Ishikawa (cell line): ENCODE measurements around the gene YY1AP1.
"Not testable (repeated sequence)": the region's sequence is repeated elsewhere in the genome, so short reads cannot be mapped to it uniquely, and the experiment has no call there.

Source experiments
- CEBPB ChIP-seq: IDR thresholded peaks from 2 replicates; pipeline ENCODE4 v1.6.1; 2012
- CREB1 ChIP-seq: IDR thresholded peaks from 2 replicates; pipeline ENCODE4 v1.6.1; 2012; ENCODE audit warnings: low read depth
- EGR1 ChIP-seq: IDR thresholded peaks from 2 replicates; pipeline ENCODE4 v1.6.1; 2012
- EP300 ChIP-seq: IDR thresholded peaks from 2 replicates; pipeline ENCODE4 v1.6.1; 2012; ENCODE audit warnings: borderline replicate concordance
- FOXM1 ChIP-seq: IDR thresholded peaks from 2 replicates; pipeline ENCODE4 v1.6.1; 2012; ENCODE audit warnings: low read depth, borderline replicate concordance
- NFIC ChIP-seq: IDR thresholded peaks from 2 replicates; pipeline ENCODE4 v1.6.1; 2012
- RAD21 ChIP-seq: IDR thresholded peaks from 2 replicates; pipeline ENCODE4 v1.6.1; 2012; ENCODE audit warnings: low read depth
- TAF1 ChIP-seq: IDR thresholded peaks from 2 replicates; pipeline ENCODE4 v1.6.1; 2012; ENCODE audit warnings: low read depth, mild to moderate bottlenecking
- TCF12 ChIP-seq: IDR thresholded peaks from 2 replicates; pipeline ENCODE4 v1.6.1; 2012; ENCODE audit warnings: low read depth
- TEAD4 ChIP-seq: IDR thresholded peaks from 2 replicates; pipeline ENCODE4 v1.6.1; 2012
- YY1 ChIP-seq: IDR thresholded peaks from 2 replicates; pipeline ENCODE4 v1.6.1; 2012; ENCODE audit warnings: low read depth
- ZBTB7A ChIP-seq: IDR thresholded peaks from 2 replicates; pipeline ENCODE4 v1.6.1; 2012; ENCODE audit warnings: low read depth
- TF ChIP-seq, protein P1 (sequence below): IDR thresholded peaks from 2 replicates; pipeline ENCODE4 v1.6.1; 2012; ENCODE audit warnings: low read depth, mild to moderate bottlenecking
- TF ChIP-seq, protein P2 (sequence below): IDR thresholded peaks from 2 replicates; pipeline ENCODE4 v1.6.1; 2012
- TF ChIP-seq, protein P3 (sequence below): IDR thresholded peaks from 2 replicates; pipeline ENCODE4 v1.6.1; 2012

YY1AP1 gene

DNA sequence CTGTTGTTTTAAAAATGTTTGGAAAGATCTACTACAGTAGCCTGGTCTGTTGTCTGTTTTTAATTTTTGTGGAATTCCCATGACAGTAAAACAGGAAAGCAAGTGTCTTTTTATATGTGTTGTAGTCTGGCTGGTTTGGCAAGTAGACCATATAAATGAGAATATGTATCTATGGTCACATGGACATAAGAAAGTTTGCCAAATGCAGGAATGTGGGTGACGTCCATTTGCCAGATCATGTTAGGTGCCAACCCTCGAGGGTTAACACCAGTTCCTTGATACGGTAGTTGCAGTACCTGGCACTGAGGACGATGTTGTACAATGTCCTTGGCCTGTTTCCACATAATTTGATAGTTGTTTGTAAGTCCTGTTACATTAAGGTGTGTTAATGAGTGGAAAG, 6.5 kb upstream of the YY1AP1 start:
- TF ChIP-seq, protein P1, sequence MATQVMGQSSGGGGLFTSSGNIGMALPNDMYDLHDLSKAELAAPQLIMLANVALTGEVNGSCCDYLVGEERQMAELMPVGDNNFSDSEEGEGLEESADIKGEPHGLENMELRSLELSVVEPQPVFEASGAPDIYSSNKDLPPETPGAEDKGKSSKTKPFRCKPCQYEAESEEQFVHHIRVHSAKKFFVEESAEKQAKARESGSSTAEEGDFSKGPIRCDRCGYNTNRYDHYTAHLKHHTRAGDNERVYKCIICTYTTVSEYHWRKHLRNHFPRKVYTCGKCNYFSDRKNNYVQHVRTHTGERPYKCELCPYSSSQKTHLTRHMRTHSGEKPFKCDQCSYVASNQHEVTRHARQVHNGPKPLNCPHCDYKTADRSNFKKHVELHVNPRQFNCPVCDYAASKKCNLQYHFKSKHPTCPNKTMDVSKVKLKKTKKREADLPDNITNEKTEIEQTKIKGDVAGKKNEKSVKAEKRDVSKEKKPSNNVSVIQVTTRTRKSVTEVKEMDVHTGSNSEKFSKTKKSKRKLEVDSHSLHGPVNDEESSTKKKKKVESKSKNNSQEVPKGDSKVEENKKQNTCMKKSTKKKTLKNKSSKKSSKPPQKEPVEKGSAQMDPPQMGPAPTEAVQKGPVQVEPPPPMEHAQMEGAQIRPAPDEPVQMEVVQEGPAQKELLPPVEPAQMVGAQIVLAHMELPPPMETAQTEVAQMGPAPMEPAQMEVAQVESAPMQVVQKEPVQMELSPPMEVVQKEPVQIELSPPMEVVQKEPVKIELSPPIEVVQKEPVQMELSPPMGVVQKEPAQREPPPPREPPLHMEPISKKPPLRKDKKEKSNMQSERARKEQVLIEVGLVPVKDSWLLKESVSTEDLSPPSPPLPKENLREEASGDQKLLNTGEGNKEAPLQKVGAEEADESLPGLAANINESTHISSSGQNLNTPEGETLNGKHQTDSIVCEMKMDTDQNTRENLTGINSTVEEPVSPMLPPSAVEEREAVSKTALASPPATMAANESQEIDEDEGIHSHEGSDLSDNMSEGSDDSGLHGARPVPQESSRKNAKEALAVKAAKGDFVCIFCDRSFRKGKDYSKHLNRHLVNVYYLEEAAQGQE, result no peak
- no peak for TF ChIP-seq RAD21
- TF ChIP-seq, protein P2, sequence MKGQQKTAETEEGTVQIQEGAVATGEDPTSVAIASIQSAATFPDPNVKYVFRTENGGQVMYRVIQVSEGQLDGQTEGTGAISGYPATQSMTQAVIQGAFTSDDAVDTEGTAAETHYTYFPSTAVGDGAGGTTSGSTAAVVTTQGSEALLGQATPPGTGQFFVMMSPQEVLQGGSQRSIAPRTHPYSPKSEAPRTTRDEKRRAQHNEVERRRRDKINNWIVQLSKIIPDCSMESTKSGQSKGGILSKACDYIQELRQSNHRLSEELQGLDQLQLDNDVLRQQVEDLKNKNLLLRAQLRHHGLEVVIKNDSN, result no peak
- no peak for TF ChIP-seq ZBTB7A
- TF ChIP-seq, protein P3, sequence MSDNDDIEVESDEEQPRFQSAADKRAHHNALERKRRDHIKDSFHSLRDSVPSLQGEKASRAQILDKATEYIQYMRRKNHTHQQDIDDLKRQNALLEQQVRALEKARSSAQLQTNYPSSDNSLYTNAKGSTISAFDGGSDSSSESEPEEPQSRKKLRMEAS, result no peak
- TF ChIP-seq YY1, result no peak
- no peak for TF ChIP-seq TCF12

DNA sequence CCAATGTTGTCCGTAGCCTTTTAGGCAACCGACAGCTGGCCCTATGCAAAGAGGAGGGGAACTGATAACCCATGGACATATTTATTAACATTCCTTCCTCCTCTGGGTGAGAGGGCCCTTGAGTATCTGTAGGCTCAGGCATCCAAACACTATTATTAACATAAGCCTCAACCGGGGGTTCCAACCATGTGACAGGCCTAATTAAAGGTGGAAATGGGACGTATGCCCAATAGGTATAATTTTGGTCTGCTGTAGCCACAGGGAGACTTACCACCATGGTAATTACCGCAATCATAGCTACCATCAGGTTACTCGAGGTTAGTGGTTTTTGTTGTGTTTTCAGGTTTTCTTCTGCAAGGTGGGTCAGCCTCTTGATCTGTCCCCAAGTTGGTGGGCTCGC, 5.6 kb upstream of the YY1AP1 start:
- TF ChIP-seq, protein P1, result no peak
- TF ChIP-seq FOXM1, result no peak
- TF ChIP-seq ZBTB7A, result no peak
- no peak for TF ChIP-seq CEBPB
- TF ChIP-seq, protein P3, result no peak
- TF ChIP-seq RAD21, result no peak

DNA sequence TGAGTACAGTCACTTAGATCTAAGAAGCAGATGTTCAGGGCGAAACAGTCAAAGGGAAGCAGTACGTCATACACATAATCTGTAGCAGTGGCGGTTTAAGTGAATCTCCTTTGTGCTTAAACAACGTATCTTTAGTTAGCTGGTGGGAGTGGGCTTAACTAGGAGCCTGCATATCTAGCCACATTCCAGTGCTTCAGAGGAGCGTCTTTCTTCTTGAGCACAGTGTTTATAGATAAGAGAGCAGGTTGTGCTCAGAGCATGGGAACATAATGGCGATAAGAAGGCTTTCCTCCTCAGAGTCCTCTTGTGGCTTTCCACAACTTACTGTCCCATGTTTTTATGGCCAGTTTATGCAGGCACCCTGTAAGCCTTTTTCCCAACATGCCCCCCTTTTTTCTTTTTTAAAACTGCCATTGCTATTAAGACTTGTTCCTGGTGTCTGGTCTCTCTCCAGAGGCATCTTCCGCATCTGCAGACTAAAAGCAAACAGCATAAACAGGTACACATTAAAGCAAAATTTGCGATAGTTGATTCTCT, 3.5 kb upstream of the YY1AP1 start:
- TF ChIP-seq ZBTB7A (no peak), CREB1 (no peak), NFIC (no peak), FOXM1 (no peak)
- TF ChIP-seq, protein P3, result no peak

DNA sequence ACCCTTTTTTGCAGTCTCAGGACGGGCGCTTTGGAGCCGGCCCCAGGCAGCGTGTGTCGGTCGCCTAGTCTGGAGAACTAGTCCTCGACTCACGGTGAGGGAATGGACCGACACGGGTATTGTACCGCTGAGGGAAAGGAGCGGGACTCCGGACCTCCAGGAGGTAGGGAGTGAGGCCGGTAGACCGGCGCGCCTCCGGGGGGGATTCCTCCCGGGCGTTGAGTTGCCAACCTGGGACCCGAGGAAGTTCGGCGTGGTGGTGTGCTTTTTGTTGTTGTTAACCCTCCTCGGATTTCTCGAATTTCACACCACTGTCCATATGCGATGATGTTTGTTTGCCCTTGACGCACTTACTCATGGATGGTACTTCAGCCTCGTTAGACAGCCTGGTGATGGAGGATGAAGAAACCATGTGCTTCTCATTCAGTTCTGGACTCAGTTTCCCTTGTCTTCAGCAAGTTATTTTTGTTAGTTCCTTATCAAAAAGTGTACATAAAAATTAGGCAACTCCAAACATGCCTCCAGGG, 570 bp upstream of the YY1AP1 start, which contains the start of gene DAP3:
Gene DAP3, plus strand, starts transcription at position 11 of the 527 bp plus-strand sequence. CDS start 20,689 bp downstream, outside the sequence.
- TF ChIP-seq, protein P2, result not testable (repeated sequence)
- not testable (repeated sequence) for TF ChIP-seq TAF1, ZBTB7A

DNA sequence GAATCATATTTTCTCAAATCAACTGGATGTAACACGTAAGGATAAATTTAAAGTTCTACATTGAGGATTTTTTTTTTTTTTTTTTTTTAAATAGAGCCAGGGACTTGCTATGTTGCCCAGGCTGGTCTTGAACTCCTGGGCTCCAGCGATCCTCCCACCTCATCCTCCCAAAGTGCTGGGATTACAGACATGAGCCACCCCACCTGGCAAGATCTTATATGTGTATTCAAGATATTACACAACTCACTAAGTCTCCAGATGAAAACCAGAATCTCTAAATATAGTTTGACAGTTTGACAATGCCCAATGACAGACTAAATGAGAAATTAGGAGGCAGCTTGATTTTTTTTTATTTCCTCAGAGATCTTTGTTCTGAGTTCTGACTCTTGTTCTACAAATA, 6.8 kb downstream of the YY1AP1 start:
- TF ChIP-seq RAD21, result no peak
- TF ChIP-seq NFIC, result no peak
- TF ChIP-seq TAF1, result no peak
- TF ChIP-seq CREB1, result no peak
- TF ChIP-seq YY1, result no peak
- TF ChIP-seq EP300, result no peak
- TF ChIP-seq EGR1, result no peak
- TF ChIP-seq ZBTB7A, result no peak
- TF ChIP-seq TCF12, result no peak
- TF ChIP-seq, protein P1, result no peak
- TF ChIP-seq, protein P3, result no peak
- TF ChIP-seq TEAD4, result no peak
- TF ChIP-seq CEBPB, result no peak
- TF ChIP-seq FOXM1, result no peak
- TF ChIP-seq, protein P2, result no peak
